ENCODE measurements around the gene CARMIL1. TPM values are rescaled to one million over a fixed set of nuclear protein-coding genes. Genes with fewer than 3 reads are reported as not detected.

CARMIL1 gene
- total RNA-seq, 1 donor from 2014 or later = 19.1 TPM

GRCh38 chr6:25239059-25239458, 40.1 kb upstream of the CARMIL1 start:
- no peak overlapping the region for H3K27ac ChIP-seq (ENCODE audit: low read depth, low read length)
- no peak overlapping the region for H3K27ac Mint-ChIP-seq (ENCODE audit: unreplicated experiment)

GRCh38 chr6:25239498-25239897, 39.7 kb upstream of the CARMIL1 start:
- H3K27ac ChIP-seq (ENCODE audit: low read depth, low read length) = no peak overlapping the region
- no peaks in the 10 kb centered on the region for H3K36me3 ChIP-seq (ENCODE audit: insufficient read depth, low read length)
- H3K79me2 ChIP-seq (ENCODE audit: insufficient read depth, low read length) = no peaks in the 10 kb centered on the region
- DNase-seq (ENCODE audit: low read depth) (peak; percentile 21), FAIRE-seq (no peak)
- no peak overlapping the region for H3K4me3 ChIP-seq (ENCODE audit: insufficient read depth, low read depth, low read length)
- no peaks in the 10 kb centered on the region for H3K27me3 ChIP-seq (ENCODE audit: insufficient read depth, low read length)
- Mint-ChIP-seq H3K4me1 (ENCODE audit: low read depth, unreplicated experiment) (peaks cover 3% of the 10 kb centered on the region), H3K36me3 (ENCODE audit: low read depth, unreplicated experiment) (no peaks in the 10 kb centered on the region), H3K4me3 (ENCODE audit: unreplicated experiment) (no peak overlapping the region), H3K27me3 (ENCODE audit: low read depth, unreplicated experiment) (no peaks in the 10 kb centered on the region), H3K27ac (ENCODE audit: unreplicated experiment) (no peak overlapping the region), H3K9me3 (ENCODE audit: unreplicated experiment) (no peaks in the 10 kb centered on the region)
- no peaks in the 10 kb centered on the region for H3K4me1 ChIP-seq (ENCODE audit: insufficient read depth, low read length)
- TF ChIP-seq EZH2 (IDR thresholded peaks at IDR 0.05; ENCODE audit: insufficient read depth, low read length) = no peak
- TF ChIP-seq, protein P1, sequence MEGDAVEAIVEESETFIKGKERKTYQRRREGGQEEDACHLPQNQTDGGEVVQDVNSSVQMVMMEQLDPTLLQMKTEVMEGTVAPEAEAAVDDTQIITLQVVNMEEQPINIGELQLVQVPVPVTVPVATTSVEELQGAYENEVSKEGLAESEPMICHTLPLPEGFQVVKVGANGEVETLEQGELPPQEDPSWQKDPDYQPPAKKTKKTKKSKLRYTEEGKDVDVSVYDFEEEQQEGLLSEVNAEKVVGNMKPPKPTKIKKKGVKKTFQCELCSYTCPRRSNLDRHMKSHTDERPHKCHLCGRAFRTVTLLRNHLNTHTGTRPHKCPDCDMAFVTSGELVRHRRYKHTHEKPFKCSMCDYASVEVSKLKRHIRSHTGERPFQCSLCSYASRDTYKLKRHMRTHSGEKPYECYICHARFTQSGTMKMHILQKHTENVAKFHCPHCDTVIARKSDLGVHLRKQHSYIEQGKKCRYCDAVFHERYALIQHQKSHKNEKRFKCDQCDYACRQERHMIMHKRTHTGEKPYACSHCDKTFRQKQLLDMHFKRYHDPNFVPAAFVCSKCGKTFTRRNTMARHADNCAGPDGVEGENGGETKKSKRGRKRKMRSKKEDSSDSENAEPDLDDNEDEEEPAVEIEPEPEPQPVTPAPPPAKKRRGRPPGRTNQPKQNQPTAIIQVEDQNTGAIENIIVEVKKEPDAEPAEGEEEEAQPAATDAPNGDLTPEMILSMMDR (IDR thresholded peaks at IDR 0.05; ENCODE audit: insufficient read depth, low read depth, low read length) = no peak
- no peaks in the 10 kb centered on the region for H4K20me1 ChIP-seq (ENCODE audit: insufficient read depth, low read length)
- H3K9me3 ChIP-seq (ENCODE audit: insufficient read depth, low read depth, low read length) = no peaks in the 10 kb centered on the region
- H3K9ac ChIP-seq (ENCODE audit: low read length) = no peak overlapping the region
- no peak overlapping the region for H2AFZ ChIP-seq (ENCODE audit: low read depth, low read length)
- H3K4me2 ChIP-seq (ENCODE audit: low read length) = no peak overlapping the region

More at GRCh38 chr6:25239059-25239458, 40.1 kb upstream of the CARMIL1 start:
- no peak overlapping the region for H3K9ac ChIP-seq (ENCODE audit: low read length)
- no peak overlapping the region for H3K4me2 ChIP-seq (ENCODE audit: low read length)
- H3K36me3 ChIP-seq (ENCODE audit: insufficient read depth, low read length) = no peaks in the 10 kb centered on the region
- H3K79me2 ChIP-seq (ENCODE audit: insufficient read depth, low read length) = no peaks in the 10 kb centered on the region
- H2AFZ ChIP-seq (ENCODE audit: low read depth, low read length) = no peak overlapping the region
- Mint-ChIP-seq H3K36me3 (ENCODE audit: low read depth, unreplicated experiment) (no peaks in the 10 kb centered on the region), H3K27me3 (ENCODE audit: low read depth, unreplicated experiment) (no peaks in the 10 kb centered on the region), H3K4me3 (ENCODE audit: unreplicated experiment) (no peak overlapping the region), H3K9me3 (ENCODE audit: unreplicated experiment) (no peaks in the 10 kb centered on the region), H3K4me1 (ENCODE audit: low read depth, unreplicated experiment) (peaks cover 3% of the 10 kb centered on the region)
- no peaks in the 10 kb centered on the region for H3K4me1 ChIP-seq (ENCODE audit: insufficient read depth, low read length)
- H3K9me3 ChIP-seq (ENCODE audit: insufficient read depth, low read depth, low read length) = no peaks in the 10 kb centered on the region
- H3K4me3 ChIP-seq (ENCODE audit: insufficient read depth, low read depth, low read length) = no peak overlapping the region
- DNase-seq (ENCODE audit: low read depth) (peak; percentile 75), FAIRE-seq (no peak)
- no peak for TF ChIP-seq EZH2 (IDR thresholded peaks at IDR 0.05; ENCODE audit: insufficient read depth, low read length)
- TF ChIP-seq, protein P1 (IDR thresholded peaks at IDR 0.05; ENCODE audit: insufficient read depth, low read depth, low read length) = no peak
- H4K20me1 ChIP-seq (ENCODE audit: insufficient read depth, low read length) = no peaks in the 10 kb centered on the region
- no peaks in the 10 kb centered on the region for H3K27me3 ChIP-seq (ENCODE audit: insufficient read depth, low read length)

DNA sequence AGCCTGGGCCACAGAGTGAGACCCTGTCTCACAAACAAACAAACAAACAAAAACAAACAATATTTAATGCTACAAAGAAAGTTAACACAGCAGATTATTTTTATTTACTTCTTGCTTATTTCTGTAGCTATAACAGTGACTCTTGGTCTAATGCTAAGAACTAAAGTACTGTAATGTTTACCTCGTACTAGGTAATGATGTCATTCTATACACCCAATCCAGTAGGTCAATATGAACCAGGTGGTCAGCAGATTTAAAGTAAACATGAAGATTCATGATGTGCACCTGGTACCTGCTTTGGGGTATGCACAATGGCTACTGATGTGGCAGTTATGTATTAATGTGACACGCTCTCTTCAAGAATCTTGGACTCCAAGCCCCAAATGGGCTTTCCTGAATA, 36.6 kb upstream of the CARMIL1 start:
- Histone ChIP-seq H4K20me1 (ENCODE audit: insufficient read depth, low read length) (no peaks in the 10 kb centered on the region), H3K36me3 (ENCODE audit: insufficient read depth, low read length) (no peaks in the 10 kb centered on the region), H3K4me2 (ENCODE audit: low read length) (no peak overlapping the region), H3K27me3 (ENCODE audit: insufficient read depth, low read length) (no peaks in the 10 kb centered on the region), H3K4me3 (ENCODE audit: insufficient read depth, low read depth, low read length) (no peak overlapping the region), H3K79me2 (ENCODE audit: insufficient read depth, low read length) (no peaks in the 10 kb centered on the region), H3K9me3 (ENCODE audit: insufficient read depth, low read depth, low read length) (no peaks in the 10 kb centered on the region), H3K27ac (ENCODE audit: low read depth, low read length) (no peak overlapping the region), H2AFZ (ENCODE audit: low read depth, low read length) (no peak overlapping the region), H3K4me1 (ENCODE audit: insufficient read depth, low read length) (no peaks in the 10 kb centered on the region), H3K9ac (ENCODE audit: low read length) (no peak overlapping the region)
- H3K27me3 Mint-ChIP-seq (ENCODE audit: low read depth, unreplicated experiment) = no peaks in the 10 kb centered on the region
- H3K9me3 Mint-ChIP-seq (ENCODE audit: unreplicated experiment) = no peaks in the 10 kb centered on the region
- peaks cover 7% of the 10 kb centered on the region for H3K4me1 Mint-ChIP-seq (ENCODE audit: low read depth, unreplicated experiment)
- DNase-seq (ENCODE audit: low read depth) (no peak), FAIRE-seq (no peak)
- no peaks in the 10 kb centered on the region for H3K36me3 Mint-ChIP-seq (ENCODE audit: low read depth, unreplicated experiment)
- H3K27ac Mint-ChIP-seq (ENCODE audit: unreplicated experiment) = no peak overlapping the region
- H3K4me3 Mint-ChIP-seq (ENCODE audit: unreplicated experiment) = no peak overlapping the region
- TF ChIP-seq EZH2 (IDR thresholded peaks at IDR 0.05; ENCODE audit: insufficient read depth, low read length) = no peak

Data from astrocyte (in vitro differentiated cells and primary cell).